Measurements from ENCODE around the gene MLEC. TPM values are rescaled to one million over a fixed set of nuclear protein-coding genes. Genes with fewer than 3 reads are reported as not detected.

MLEC gene
- total RNA-seq, 6 donors from 2014 or later, result 29.3 to 125 (median 71.2) TPM

Other genes starting within 250 kb of the MLEC start
- 100 to 1,000 TPM; 131 to 733 (median 324) TPM for gene COX6A1, start 249.0 kb upstream of the MLEC start, total RNA-seq
- 10 to 100 TPM in 4 of 6 donors, 1 to 10 TPM in 1, not detected in 1; 5.2 to 21.1 (median 18.7) TPM for gene TRIAP1, start 240.8 kb upstream of the MLEC start, total RNA-seq
- gene GATC, start 240.7 kb upstream of the MLEC start, total RNA-seq, result 10 to 100 TPM; 11.8 to 35.6 (median 22.5) TPM
- 100 to 1,000 TPM in 4 of 6 donors, 10 to 100 TPM in 2; 74.5 to 127 (median 107) TPM for gene SRSF9, start 217.4 kb upstream of the MLEC start, total RNA-seq
- 100 to 1,000 TPM in 5 of 6 donors, 10 to 100 TPM in 1; 61.5 to 330 (median 176) TPM for gene DYNLL1, start 191.0 kb upstream of the MLEC start, total RNA-seq
- gene COQ5, start 158.0 kb upstream of the MLEC start, total RNA-seq, result 10 to 100 TPM in 5 of 6 donors, 1 to 10 TPM in 1; 7.5 to 26.0 (median 16.3) TPM
- gene RNF10, start 152.8 kb upstream of the MLEC start, total RNA-seq, result 100 to 1,000 TPM; 189 to 456 (median 243) TPM
- gene POP5, start 105.7 kb upstream of the MLEC start, total RNA-seq, result 10 to 100 TPM; 15.9 to 42.2 (median 33.9) TPM
- 1 to 10 TPM in 2 of 6 donors, not detected in 4; 1.2 to 2.1 TPM for gene CABP1, start 46.5 kb upstream of the MLEC start, total RNA-seq
- 10 to 100 TPM; 18.8 to 28.7 (median 22.8) TPM for gene UNC119B, start 23.3 kb downstream of the MLEC start, total RNA-seq
- gene ACADS, start 38.7 kb downstream of the MLEC start, total RNA-seq, result 10 to 100 TPM; 24.1 to 43.1 (median 32.9) TPM
- 10 to 100 TPM; 17.8 to 44.3 (median 23.2) TPM for gene SPPL3, start 217.2 kb downstream of the MLEC start, total RNA-seq